Nephron progenitor cell (in vitro differentiated cells): ENCODE results near the gene ERCC1.
A peak's percentile ranks its signal among the peaks of the same experiment; 100 is the strongest.

Experiments
- DNase-seq: peaks from one replicate; pipeline ENCODE4 v3.0.0; 2021
- H3K27ac Mint-ChIP-seq: 2 replicates; pipeline ENCODE4 v1.8.0; 2021; ENCODE audit warnings: mild to moderate bottlenecking, moderate library complexity, mixed read lengths
- H3K27me3 Mint-ChIP-seq: 2 replicates; pipeline ENCODE4 v1.8.0; 2021; ENCODE audit warnings: mild to moderate bottlenecking, low read depth, mixed read lengths; ENCODE audit not compliant: poor library complexity
- H3K36me3 Mint-ChIP-seq: 2 replicates; pipeline ENCODE4 v1.8.0; 2021; ENCODE audit warnings: low read depth, mixed read lengths
- H3K4me1 Mint-ChIP-seq: 2 replicates; pipeline ENCODE4 v1.8.0; 2021; ENCODE audit warnings: mixed read lengths
- H3K4me3 Mint-ChIP-seq: 2 replicates; pipeline ENCODE4 v1.8.0; 2021; ENCODE audit warnings: mild to moderate bottlenecking, moderate library complexity, mixed read lengths
- H3K9me3 Mint-ChIP-seq: 2 replicates; pipeline ENCODE4 v1.8.0; 2021; ENCODE audit warnings: mild to moderate bottlenecking, moderate library complexity, mixed read lengths
- TF ChIP-seq, protein P1 (sequence below): fragments of 200-600 bp; sonication (generic); IDR thresholded peaks from 2 replicates; pipeline ENCODE4 v1.5.0; 2021; ENCODE audit warnings: antibody characterized with exemption

The ERCC1 gene

DNA sequence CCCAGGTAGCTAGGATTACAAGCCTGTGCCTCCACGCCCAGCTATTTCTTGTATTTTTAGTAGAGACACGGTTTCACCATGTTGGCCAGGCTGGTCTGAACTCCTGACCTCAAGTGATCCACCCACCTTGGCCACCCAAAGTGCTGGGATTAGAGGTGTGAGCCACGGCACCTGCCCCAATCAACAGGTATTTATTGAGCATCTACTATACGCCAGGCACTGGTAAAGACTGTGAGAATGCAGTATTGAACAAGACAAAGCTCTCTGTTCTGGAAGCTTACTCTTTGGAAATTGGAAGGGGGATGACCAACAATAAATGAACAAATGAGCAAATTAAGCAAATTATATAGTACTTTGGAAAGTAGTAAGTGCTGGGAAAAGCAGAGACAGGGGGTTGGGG is 21.4 kb upstream of the ERCC1 start:
- TF ChIP-seq, protein P1, sequence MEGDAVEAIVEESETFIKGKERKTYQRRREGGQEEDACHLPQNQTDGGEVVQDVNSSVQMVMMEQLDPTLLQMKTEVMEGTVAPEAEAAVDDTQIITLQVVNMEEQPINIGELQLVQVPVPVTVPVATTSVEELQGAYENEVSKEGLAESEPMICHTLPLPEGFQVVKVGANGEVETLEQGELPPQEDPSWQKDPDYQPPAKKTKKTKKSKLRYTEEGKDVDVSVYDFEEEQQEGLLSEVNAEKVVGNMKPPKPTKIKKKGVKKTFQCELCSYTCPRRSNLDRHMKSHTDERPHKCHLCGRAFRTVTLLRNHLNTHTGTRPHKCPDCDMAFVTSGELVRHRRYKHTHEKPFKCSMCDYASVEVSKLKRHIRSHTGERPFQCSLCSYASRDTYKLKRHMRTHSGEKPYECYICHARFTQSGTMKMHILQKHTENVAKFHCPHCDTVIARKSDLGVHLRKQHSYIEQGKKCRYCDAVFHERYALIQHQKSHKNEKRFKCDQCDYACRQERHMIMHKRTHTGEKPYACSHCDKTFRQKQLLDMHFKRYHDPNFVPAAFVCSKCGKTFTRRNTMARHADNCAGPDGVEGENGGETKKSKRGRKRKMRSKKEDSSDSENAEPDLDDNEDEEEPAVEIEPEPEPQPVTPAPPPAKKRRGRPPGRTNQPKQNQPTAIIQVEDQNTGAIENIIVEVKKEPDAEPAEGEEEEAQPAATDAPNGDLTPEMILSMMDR, result no peak
- Mint-ChIP-seq H3K27ac (peak overlapping the region; percentile 98), H3K4me3 (peak overlapping the region; percentile 78), H3K4me1 (peaks cover 64% of the 10 kb centered on the region), H3K27me3 (peaks cover 8% of the 10 kb centered on the region), H3K9me3 (no peaks in the 10 kb centered on the region), H3K36me3 (no peaks in the 10 kb centered on the region)
- DNase-seq, result no peak

DNA sequence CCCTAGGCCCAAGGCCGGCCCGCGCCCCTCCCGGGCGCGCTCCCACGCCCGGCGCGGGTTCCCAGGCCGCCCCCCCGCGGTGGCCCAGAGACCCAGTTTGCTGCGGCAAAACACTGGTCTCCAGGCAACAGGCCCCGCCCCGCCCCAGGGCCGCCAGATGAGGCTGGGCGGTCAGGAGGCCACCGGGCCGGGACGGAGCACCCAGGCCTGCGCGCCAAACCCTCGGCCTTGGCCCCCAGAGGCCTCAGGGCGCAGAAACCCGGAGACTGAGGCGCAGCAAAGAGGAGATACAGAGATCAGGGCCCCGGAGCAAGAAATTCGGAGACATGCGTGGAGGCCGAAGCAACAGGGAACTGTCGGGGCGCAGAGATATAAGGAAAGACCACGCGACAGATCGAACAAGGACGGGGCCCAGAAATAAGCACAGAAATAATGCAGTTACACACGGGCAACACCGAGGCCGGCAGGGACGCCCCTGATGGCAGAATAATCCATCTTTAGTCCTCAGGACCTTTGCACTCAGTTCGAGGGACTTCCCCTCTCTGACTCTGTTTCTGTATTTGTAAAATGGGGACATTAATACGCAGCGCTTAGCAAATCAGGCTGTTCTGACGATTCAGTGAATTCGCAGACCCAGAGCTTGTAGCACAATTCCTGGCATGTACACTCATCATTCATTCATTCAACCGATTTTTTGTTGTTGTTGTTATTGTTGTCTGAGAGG is 20.8 kb upstream of the ERCC1 start:
- Mint-ChIP-seq H3K27me3 (peaks cover 8% of the 10 kb centered on the region), H3K36me3 (no peaks in the 10 kb centered on the region), H3K4me3 (peak overlapping the region; percentile 92), H3K27ac (peak overlapping the region; percentile 100), H3K9me3 (no peaks in the 10 kb centered on the region), H3K4me1 (peaks cover 63% of the 10 kb centered on the region)
- TF ChIP-seq, protein P1, result no peak
- peak; percentile 99 for DNase-seq

DNA sequence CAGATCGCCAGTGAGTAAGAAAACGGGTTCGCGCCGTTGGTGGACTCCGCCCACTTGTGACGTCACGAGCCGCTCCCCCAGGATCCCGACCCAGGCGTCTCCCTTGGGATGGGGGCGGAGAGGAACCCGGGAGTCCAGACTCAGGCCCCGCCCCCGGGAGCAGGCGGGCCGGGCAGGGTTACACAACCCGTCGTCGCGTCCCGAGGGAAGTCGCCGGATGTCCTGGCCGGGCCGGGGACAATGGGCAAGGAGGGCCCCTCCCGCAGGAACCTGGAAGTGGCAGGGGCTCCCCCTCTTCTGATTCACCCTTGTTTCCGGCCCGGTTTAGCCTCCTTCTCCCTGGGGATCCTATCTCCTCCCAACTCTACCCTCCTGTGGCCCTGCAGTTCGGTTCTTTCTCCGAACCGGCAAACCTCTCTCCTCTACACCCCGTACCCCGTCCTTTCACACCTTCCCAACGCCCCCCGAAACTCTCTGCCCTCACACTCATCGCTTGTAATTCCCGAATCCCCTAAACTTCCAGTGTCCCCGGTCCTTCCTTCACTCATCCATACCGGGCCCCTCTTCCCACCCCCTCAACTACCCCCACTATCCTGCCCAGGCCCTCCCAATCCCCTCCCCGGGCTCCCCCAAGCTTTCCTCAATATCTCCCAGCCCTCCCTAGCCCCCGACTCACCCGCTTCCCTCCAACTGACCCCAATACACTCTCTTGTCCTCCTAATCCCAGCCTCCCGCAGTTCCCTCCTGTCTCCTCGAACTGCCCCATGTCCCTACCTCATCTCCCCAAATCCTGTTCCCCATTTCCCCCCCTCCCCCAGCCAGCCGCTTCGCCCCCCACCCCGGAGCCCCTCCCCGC is 20.0 kb upstream of the ERCC1 start:
- peak; percentile 98 for DNase-seq
- TF ChIP-seq, protein P1, result no peak
- peak overlapping the region; percentile 100 for H3K27ac Mint-ChIP-seq
- peak overlapping the region; percentile 92 for H3K4me3 Mint-ChIP-seq
- H3K36me3 Mint-ChIP-seq, result no peaks in the 10 kb centered on the region
- no peaks in the 10 kb centered on the region for H3K9me3 Mint-ChIP-seq
- H3K4me1 Mint-ChIP-seq, result peaks cover 57% of the 10 kb centered on the region
- peaks cover 3% of the 10 kb centered on the region for H3K27me3 Mint-ChIP-seq

DNA sequence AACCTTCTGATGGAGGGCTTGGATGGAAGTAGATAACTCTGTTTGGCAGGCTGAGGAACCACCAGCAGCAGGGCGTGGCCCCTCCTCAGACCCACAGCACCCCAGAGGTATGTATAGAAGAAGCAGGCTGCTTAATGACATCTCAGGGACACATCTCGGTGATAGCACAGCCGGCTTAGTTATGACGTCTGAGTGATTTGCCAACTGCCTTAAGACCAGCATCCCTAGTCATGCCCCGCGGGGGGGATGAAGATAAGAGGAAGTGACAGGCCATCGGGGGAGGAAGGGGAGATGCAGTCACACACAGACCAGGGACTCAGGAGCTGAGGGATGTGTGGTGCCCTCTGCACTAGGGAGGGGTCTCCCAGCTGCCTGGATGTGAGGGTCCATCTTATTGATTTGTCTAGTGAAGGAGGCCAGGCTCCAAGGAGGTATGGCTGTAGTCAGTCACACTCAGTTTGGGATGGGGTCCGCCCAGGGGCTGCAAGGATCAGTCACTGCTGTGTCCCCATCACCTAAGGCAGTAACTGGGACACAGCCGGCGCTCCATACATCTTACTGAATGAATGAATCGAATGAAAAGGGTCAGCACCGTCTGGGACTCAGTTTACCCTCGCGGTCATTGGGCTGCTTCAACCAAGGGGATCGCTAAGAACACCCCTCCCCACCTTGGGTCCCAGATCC is 19.2 kb upstream of the ERCC1 start:
- H3K36me3 Mint-ChIP-seq, result no peaks in the 10 kb centered on the region
- peaks cover 51% of the 10 kb centered on the region for H3K4me1 Mint-ChIP-seq
- TF ChIP-seq, protein P1, result no peak
- H3K27me3 Mint-ChIP-seq, result peaks cover 3% of the 10 kb centered on the region
- no peaks in the 10 kb centered on the region for H3K9me3 Mint-ChIP-seq
- H3K4me3 Mint-ChIP-seq, result peak overlapping the region; percentile 92
- DNase-seq, result peak; percentile 25
- peak overlapping the region; percentile 93 for H3K27ac Mint-ChIP-seq

DNA sequence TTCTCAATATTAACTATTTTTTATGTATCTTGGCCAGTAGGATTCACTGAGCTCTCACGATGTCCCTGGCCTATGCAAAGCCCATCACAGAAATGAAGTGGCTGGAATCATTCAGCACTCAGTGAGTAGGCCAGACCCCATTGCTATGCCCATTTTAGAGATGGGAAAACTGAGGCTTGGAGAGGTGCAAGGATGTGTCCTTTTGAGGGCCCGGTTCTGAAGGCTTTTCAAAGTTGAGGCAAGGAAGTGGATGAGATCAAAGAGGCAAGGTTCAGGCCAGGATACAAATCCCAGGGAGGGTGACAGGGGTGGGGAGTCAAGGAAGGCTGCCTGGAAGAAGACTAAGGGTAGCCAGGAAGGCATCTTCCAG is 18.7 kb upstream of the ERCC1 start:
- Mint-ChIP-seq H3K4me3 (peak overlapping the region; percentile 92), H3K36me3 (no peaks in the 10 kb centered on the region), H3K27me3 (peaks cover 3% of the 10 kb centered on the region), H3K4me1 (peaks cover 47% of the 10 kb centered on the region), H3K9me3 (no peaks in the 10 kb centered on the region), H3K27ac (peak overlapping the region; percentile 63)
- no peak for DNase-seq
- TF ChIP-seq, protein P1, result no peak
